Tibial nerve (tissue), 3 donors: Measurements from ENCODE around the gene TMEM92.

Source experiments
- POLR2A ChIP-seq, 2 donors: fragments of 450-650 bp; IDR thresholded peaks; one replicate each; pipeline ENCODE4 v1.6.1; 2017; ENCODE audit warnings: antibody characterized with exemption in 2 of 2, mild to moderate bottlenecking in 2 of 2, moderate library complexity in 2 of 2
- TF ChIP-seq, protein P1 (sequence below), 5 experiments: fragments of 200-600 bp in 3 of 5; fragments of 450-650 bp in 2 of 5; sonication (generic) in 3 of 5; IDR thresholded peaks; one replicate each; pipeline ENCODE4 v1.5.1; 2016 to 2019; ENCODE audit warnings: antibody characterized with exemption in 5 of 5, mild to moderate bottlenecking in 3 of 5, moderate library complexity in 2 of 5

DNA sequence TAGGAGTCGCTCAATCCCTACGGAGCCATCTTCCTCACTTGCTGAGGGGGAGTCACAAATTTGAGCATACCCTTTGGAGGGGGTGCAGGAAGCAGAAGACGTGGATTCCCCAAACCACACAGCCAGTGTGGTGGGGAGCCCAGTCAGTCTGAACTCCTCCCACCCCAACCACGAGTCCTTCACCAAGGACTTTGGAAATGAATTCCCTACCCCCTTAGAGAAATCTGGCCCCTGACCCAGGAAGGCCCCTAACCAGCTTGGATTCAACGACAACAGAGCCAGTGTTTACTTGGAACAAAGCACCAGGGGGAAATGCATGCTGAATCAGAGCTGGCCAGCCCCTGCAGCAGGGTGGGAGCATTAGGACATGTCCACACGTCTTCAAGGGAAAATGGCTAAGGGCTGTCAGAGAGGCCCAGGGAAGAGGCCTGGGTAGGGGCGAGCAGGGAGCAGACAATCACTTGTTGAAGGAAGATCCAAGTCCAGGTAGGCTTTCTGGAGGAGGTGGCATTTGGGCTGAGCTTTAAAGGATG lies 5.5 kb upstream of the TMEM92 start:
- TF ChIP-seq, protein P1, sequence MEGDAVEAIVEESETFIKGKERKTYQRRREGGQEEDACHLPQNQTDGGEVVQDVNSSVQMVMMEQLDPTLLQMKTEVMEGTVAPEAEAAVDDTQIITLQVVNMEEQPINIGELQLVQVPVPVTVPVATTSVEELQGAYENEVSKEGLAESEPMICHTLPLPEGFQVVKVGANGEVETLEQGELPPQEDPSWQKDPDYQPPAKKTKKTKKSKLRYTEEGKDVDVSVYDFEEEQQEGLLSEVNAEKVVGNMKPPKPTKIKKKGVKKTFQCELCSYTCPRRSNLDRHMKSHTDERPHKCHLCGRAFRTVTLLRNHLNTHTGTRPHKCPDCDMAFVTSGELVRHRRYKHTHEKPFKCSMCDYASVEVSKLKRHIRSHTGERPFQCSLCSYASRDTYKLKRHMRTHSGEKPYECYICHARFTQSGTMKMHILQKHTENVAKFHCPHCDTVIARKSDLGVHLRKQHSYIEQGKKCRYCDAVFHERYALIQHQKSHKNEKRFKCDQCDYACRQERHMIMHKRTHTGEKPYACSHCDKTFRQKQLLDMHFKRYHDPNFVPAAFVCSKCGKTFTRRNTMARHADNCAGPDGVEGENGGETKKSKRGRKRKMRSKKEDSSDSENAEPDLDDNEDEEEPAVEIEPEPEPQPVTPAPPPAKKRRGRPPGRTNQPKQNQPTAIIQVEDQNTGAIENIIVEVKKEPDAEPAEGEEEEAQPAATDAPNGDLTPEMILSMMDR (IDR thresholded peaks at IDR 0.05) = no peak
- no peak for TF ChIP-seq POLR2A (IDR thresholded peaks at IDR 0.05)
